H1 (cell line): ENCODE data around the gene SOCS4. TPM values are rescaled to one million over a fixed set of nuclear protein-coding genes. Genes with fewer than 3 reads are reported as not detected.

Source experiments
- CTCF ChIA-PET: fragments of 300-600 bp; sonication (Branson Sonifier 250); formaldehyde crosslinking; loops from one replicate; lab custom pipeline; 2021; ENCODE audit not compliant: partially characterized antibody; lab: Charles Lee
- POLR2A ChIA-PET: fragments of 300-600 bp; sonication (Branson Sonifier 250); formaldehyde crosslinking; loops from one replicate; lab custom pipeline; 2021; ENCODE audit warnings: inconsistent platforms; ENCODE audit not compliant: partially characterized antibody; lab: Charles Lee
- DNase-seq, 2 experiments: peaks; one replicate each; pipeline versions ENCODE4 v3.0.0 to v3.0.0-alpha.2; 2010 to 2022; ENCODE audit warnings: low spot score in 2 of 2, low read depth in 1 of 2, mixed read lengths in 1 of 2
- FAIRE-seq: peaks from 2 replicates; lab custom pipeline; 2011; peaks lifted over from hg19 to GRCh38; lab: Jason Lieb, UNC
- H2AFZ ChIP-seq: 2 replicates; pipeline ENCODE4 v1.8.1; 2012; ENCODE audit warnings: low read length, inconsistent platforms
- H2AK5ac ChIP-seq: 2 replicates; pipeline ENCODE4 v1.6.1; 2013; ENCODE audit warnings: low read depth, low read length
- H2BK120ac ChIP-seq: replicated peaks from 2 replicates; pipeline ENCODE3; 2013; ENCODE audit warnings: low read depth, low read length, inconsistent platforms
- H2BK12ac ChIP-seq: 2 replicates; pipeline ENCODE4 v1.6.1; 2013; ENCODE audit warnings: low read depth, low read length
- H2BK15ac ChIP-seq: 2 replicates; pipeline ENCODE4 v1.6.1; 2013; ENCODE audit warnings: low read length
- H2BK20ac ChIP-seq: 2 replicates; pipeline ENCODE4 v1.6.1; 2013; ENCODE audit warnings: low read length
- H2BK5ac ChIP-seq: 2 replicates; pipeline ENCODE4 v1.6.1; 2013; ENCODE audit warnings: low read depth, low read length
- H3K14ac ChIP-seq: 2 replicates; pipeline ENCODE4 v1.6.1; 2013; ENCODE audit warnings: inconsistent platforms; ENCODE audit not compliant: insufficient read length
- H3K18ac ChIP-seq: 2 replicates; pipeline ENCODE4 v1.6.1; 2013; ENCODE audit warnings: low read length; ENCODE audit errors: extremely low read depth
- H3K23ac ChIP-seq: 2 replicates; pipeline ENCODE4 v1.6.1; 2013; ENCODE audit warnings: inconsistent platforms; ENCODE audit not compliant: insufficient read length
- H3K23me2 ChIP-seq: 2 replicates; pipeline ENCODE4 v1.6.1; 2013; ENCODE audit warnings: low read depth, low read length
- H3K27ac ChIP-seq: 2 replicates; pipeline ENCODE4 v1.6.1; 2011; ENCODE audit warnings: low read depth, low read length, inconsistent platforms
- H3K27me3 ChIP-seq, 4 experiments: replicated peaks in 1 of 4; 1 replicate in 1 of 4; 2 replicates in 3 of 4; pipeline versions ENCODE4 v1.6.1 to v1.8.1; 2011 to 2013; ENCODE audit warnings: low read length in 3 of 4, mild to moderate bottlenecking in 3 of 4, inconsistent platforms in 2 of 4, mixed read lengths in 2 of 4, moderate library complexity in 1 of 4; ENCODE audit not compliant: control insufficient read depth in 3 of 4, insufficient read depth in 3 of 4; ENCODE audit errors: extremely low read depth in 1 of 4
- H3K36me3 ChIP-seq, 4 experiments: 2 replicates each; pipeline versions ENCODE4 v1.6.1 to v1.8.1; 2011 to 2013; ENCODE audit warnings: mild to moderate bottlenecking in 4 of 4, low read length in 3 of 4, moderate library complexity in 2 of 4, control low read depth in 1 of 4, inconsistent platforms in 1 of 4; ENCODE audit not compliant: insufficient read depth in 4 of 4, control insufficient read depth in 2 of 4
- H3K4ac ChIP-seq: replicated peaks from 2 replicates; pipeline ENCODE3; 2013; ENCODE audit warnings: low read length, low read depth, mixed read lengths, inconsistent platforms; ENCODE audit not compliant: insufficient read length
- H3K4me1 ChIP-seq, 4 experiments: replicated peaks in 1 of 4; 1 replicate in 1 of 4; 2 replicates in 3 of 4; pipeline versions ENCODE4 v1.6.1 to v1.8.1; 2011 to 2013; ENCODE audit warnings: low read length in 3 of 4, inconsistent platforms in 2 of 4, mixed read lengths in 1 of 4; ENCODE audit not compliant: insufficient read depth in 4 of 4, control insufficient read depth in 3 of 4
- H3K4me2 ChIP-seq, 2 experiments: 2 replicates each; pipeline versions ENCODE4 v1.6.1 to v1.8.1; 2011 to 2013; ENCODE audit warnings: low read depth in 2 of 2, low read length in 2 of 2, control low read depth in 1 of 2, inconsistent platforms in 1 of 2, mild to moderate bottlenecking in 1 of 2; ENCODE audit not compliant: insufficient read depth in 1 of 2
- H3K4me3 ChIP-seq, 4 experiments: fragments of 200-600, 300-600 bp in 1 of 4; sonication (generic), shearing (Covaris generic), sonication (Bioruptor Twin) in 1 of 4; 2 replicates each; pipeline versions ENCODE4 v1.5.1 to v1.8.1; 2011 to 2016; ENCODE audit warnings: low read length in 4 of 4, low read depth in 3 of 4, control low read depth in 2 of 4, inconsistent platforms in 2 of 4, mild to moderate bottlenecking in 2 of 4, mixed read lengths in 1 of 4, moderate library complexity in 1 of 4; ENCODE audit not compliant: insufficient read depth in 2 of 4; ENCODE audit errors: extremely low read depth in 1 of 4
- H3K56ac ChIP-seq: replicated peaks from 2 replicates; pipeline ENCODE3; 2013; ENCODE audit warnings: low read depth, mild to moderate bottlenecking, mixed read lengths, low read length, inconsistent platforms; ENCODE audit not compliant: insufficient read length
- H3K79me1 ChIP-seq: 2 replicates; pipeline ENCODE4 v1.6.1; 2013; ENCODE audit warnings: low read depth, low read length, control low read depth
- H3K79me2 ChIP-seq, 2 experiments: 2 replicates each; pipeline versions ENCODE4 v1.6.1 to v1.8.1; 2012 to 2013; ENCODE audit warnings: low read length in 2 of 2, mild to moderate bottlenecking in 2 of 2, inconsistent platforms in 1 of 2; ENCODE audit not compliant: insufficient read depth in 2 of 2, control insufficient read depth in 1 of 2
- H3K9ac ChIP-seq, 4 experiments: replicated peaks in 1 of 4; 1 replicate in 1 of 4; 2 replicates in 3 of 4; pipeline versions ENCODE4 v1.6.1 to v1.8.1; 2011 to 2013; ENCODE audit warnings: low read depth in 3 of 4, low read length in 3 of 4, control low read depth in 2 of 4, mild to moderate bottlenecking in 2 of 4, moderate library complexity in 2 of 4, inconsistent platforms in 1 of 4; ENCODE audit errors: extremely low read depth in 1 of 4
- H3K9me3 ChIP-seq, 2 experiments: 2 replicates each; pipeline versions ENCODE4 v1.6.1 to v1.8.1; 2012 to 2013; ENCODE audit warnings: mild to moderate bottlenecking in 2 of 2, moderate library complexity in 2 of 2, control low read depth in 1 of 2, inconsistent platforms in 1 of 2, low read depth in 1 of 2, low read length in 1 of 2, mixed read lengths in 1 of 2; ENCODE audit not compliant: insufficient read depth in 2 of 2
- H4K20me1 ChIP-seq, 2 experiments: replicated peaks in 1 of 2; 2 replicates each; pipeline versions ENCODE3 to v1.8.1; 2011 to 2013; ENCODE audit warnings: inconsistent platforms in 2 of 2, low read length in 2 of 2, mild to moderate bottlenecking in 1 of 2; ENCODE audit not compliant: insufficient read depth in 2 of 2, control insufficient read depth in 1 of 2
- H4K5ac ChIP-seq: 2 replicates; pipeline ENCODE4 v1.6.1; 2013; ENCODE audit warnings: low read length, low read depth, mixed read lengths, inconsistent platforms; ENCODE audit not compliant: insufficient read length
- H4K8ac ChIP-seq: 2 replicates; pipeline ENCODE4 v1.8.0; 2013; ENCODE audit warnings: mild to moderate bottlenecking, moderate library complexity, low read length, inconsistent platforms; ENCODE audit not compliant: insufficient read depth; ENCODE audit errors: extremely low read depth
- H4K91ac ChIP-seq: replicated peaks from 2 replicates; pipeline ENCODE3; 2013; ENCODE audit warnings: low read length, mixed read lengths, inconsistent platforms; ENCODE audit not compliant: insufficient read length
- CHD2 ChIP-seq: IDR thresholded peaks from 2 replicates; pipeline ENCODE4 v1.6.1; 2012; ENCODE audit warnings: low read length, improper control_type of control experiment
- CREB1 ChIP-seq: IDR thresholded peaks from 2 replicates; pipeline ENCODE4 v1.6.1; 2012; ENCODE audit warnings: inconsistent platforms
- KDM4A ChIP-seq: IDR thresholded peaks from one replicate; pipeline ENCODE4 v1.7.1; 2012; ENCODE audit warnings: low read depth, mild to moderate bottlenecking, moderate library complexity, low read length, inconsistent platforms; ENCODE audit not compliant: severe bottlenecking
- KDM5A ChIP-seq: fragments of 200-600 bp; IDR thresholded peaks from 2 replicates; pipeline ENCODE4 v1.7.1; 2012; ENCODE audit warnings: mild to moderate bottlenecking, low read length, inconsistent platforms, mixed read lengths
- POLR2A ChIP-seq, 2 experiments: IDR thresholded peaks; 1 replicate in 1 of 2; 2 replicates in 1 of 2; pipeline ENCODE4 v1.6.1; 2011; ENCODE audit warnings: low read depth in 2 of 2, low read length in 2 of 2, mild to moderate bottlenecking in 2 of 2; ENCODE audit errors: control extremely low read depth in 1 of 2
- TBP ChIP-seq: IDR thresholded peaks from 2 replicates; pipeline ENCODE4 v1.6.1; 2011; ENCODE audit warnings: low read depth, low read length, improper control_type of control experiment
- WGBS, 2 experiments: shearing (Covaris generic) in 1 of 2; methylation state at CpG; one replicate each; pipeline versions ENCODE4 v1.1.6 to v1.1.7; 2013 to 2015; ENCODE audit warnings: low lambda C conversion rate in 2 of 2, mixed read lengths in 2 of 2, inconsistent platforms in 1 of 2, low coverage in 1 of 2, missing lambda C conversion rate in 1 of 2; ENCODE audit not compliant: insufficient replicate concordance in 2 of 2, insufficient coverage in 1 of 2, insufficient read length in 1 of 2; ENCODE audit errors: extremely low coverage in 1 of 2, missing lambda C conversion rate in 1 of 2; 5-methylcytosine and 5-hydroxymethylcytosine counted together
- polyA plus RNA-seq, 7 experiments: library from polyadenylated mRNA; depleted of rRNA in 3 of 7; stranded (reverse) in 5 of 7; unstranded in 2 of 7; fragments of >200 nt in 5 of 7; fragments of 200-250 nt in 2 of 7; gene quantifications; 1 replicate in 5 of 7; 2 replicates in 1 of 7; 4 replicates in 1 of 7; pipeline versions ENCODE4 v1.2.1 to v1.2.3, GENCODE V29; 2011 to 2013; ENCODE audit warnings: missing spikeins in 2 of 7, mixed read lengths in 2 of 7
- total RNA-seq: library from RNA; stranded (reverse); fragmentation: NEBNext Ultra II Directional; extraction: Animal tissue kit (Norgen Biotek cat#: 25700); gene quantifications from 2 replicates; pipeline ENCODE4 v1.2.1, GENCODE V29; 2021
- TF ChIP-seq, protein P1 (sequence below), 3 experiments: IDR thresholded peaks; 1 replicate in 2 of 3; 2 replicates in 1 of 3; pipeline versions ENCODE4 v1.5.1 to v1.6.1; 2011; ENCODE audit warnings: low read length in 3 of 3, mild to moderate bottlenecking in 3 of 3, inconsistent platforms in 2 of 3, low read depth in 1 of 3, moderate library complexity in 1 of 3; ENCODE audit not compliant: insufficient read depth in 1 of 3; ENCODE audit errors: control extremely low read depth in 1 of 3

The SOCS4 gene
- total and polyA plus RNA-seq, 2 of the 8 experiments (the other 6 are each of a cell fraction or from before 2014, with no cell fraction given): 5.5 to 31.5 TPM

DNA sequence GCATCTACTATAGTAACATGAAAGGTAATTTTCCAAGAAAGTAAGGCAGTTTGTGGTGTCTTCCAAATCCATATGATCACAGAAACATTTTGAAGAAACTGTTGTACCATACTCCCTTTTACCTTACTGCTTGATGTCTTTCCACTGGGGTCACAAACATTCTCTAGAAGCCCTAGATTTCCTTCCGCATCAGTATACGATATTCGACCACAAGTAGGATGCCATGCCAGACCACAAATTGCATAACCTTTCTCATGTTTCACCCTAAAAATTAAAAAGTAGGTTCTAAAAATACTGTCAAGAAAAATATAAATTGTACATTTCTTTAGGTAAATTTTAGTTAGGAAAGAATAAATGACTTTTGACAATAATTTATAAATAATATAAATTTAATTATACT is 26.7 kb upstream of the SOCS4 start:
- no peak overlapping the region for H2BK20ac ChIP-seq
- POLR2A ChIA-PET: interaction anchor here (3.8 kb wide), 1 partner anchor 16 kb away, joined by 11 read pairs; no protein-coding TSS in a partner anchor

More for the DNA sequence above, 26.7 kb upstream of the SOCS4 start:
- Histone ChIP-seq H3K18ac (no peak overlapping the region), H3K4me3 (no peak overlapping the region), H3K9me3 (no peaks in the 10 kb centered on the region), H3K56ac (no peak overlapping the region), H4K20me1 (no peaks in the 10 kb centered on the region), H3K4me2 (no peak overlapping the region), H3K9ac (no peak overlapping the region), H3K23ac (no peak overlapping the region), H2BK15ac (no peak overlapping the region), H2AK5ac (no peak overlapping the region), H2AFZ (no peak overlapping the region), H3K4ac (no peak overlapping the region), H3K79me2 (no peaks in the 10 kb centered on the region), H4K91ac (no peak overlapping the region), H3K27ac (no peak overlapping the region), H3K36me3 (peaks cover 12 to 90% (median 48%) of the 10 kb centered on the region in 4 experiments; a peak in 7 of 8 replicates), H3K14ac (no peak overlapping the region), H4K5ac (no peak overlapping the region), H2BK120ac (no peak overlapping the region), H2BK5ac (no peak overlapping the region), H2BK12ac (no peak overlapping the region), H3K4me1 (no peaks in the 10 kb centered on the region), H3K23me2 (no peaks in the 10 kb centered on the region), H4K8ac (no peak overlapping the region), H3K79me1 (no peaks in the 10 kb centered on the region), H3K27me3 (no peaks in the 10 kb centered on the region)
- 94% methylated on average over 3 of the region's 3 CpGs; no CpG with 5 or more reads in 1 of the 2 experiments for WGBS, 2 experiments
- TF ChIP-seq POLR2A (IDR thresholded peaks at IDR 0.05; ENCODE audit: control extremely low read depth in 1 of 2, low read depth in 2 of 2, low read length in 2 of 2) (no peak), KDM5A (no peak), CHD2 (no peak), CREB1 (no peak), KDM4A (no peak), TBP (no peak)
- TF ChIP-seq, protein P1, sequence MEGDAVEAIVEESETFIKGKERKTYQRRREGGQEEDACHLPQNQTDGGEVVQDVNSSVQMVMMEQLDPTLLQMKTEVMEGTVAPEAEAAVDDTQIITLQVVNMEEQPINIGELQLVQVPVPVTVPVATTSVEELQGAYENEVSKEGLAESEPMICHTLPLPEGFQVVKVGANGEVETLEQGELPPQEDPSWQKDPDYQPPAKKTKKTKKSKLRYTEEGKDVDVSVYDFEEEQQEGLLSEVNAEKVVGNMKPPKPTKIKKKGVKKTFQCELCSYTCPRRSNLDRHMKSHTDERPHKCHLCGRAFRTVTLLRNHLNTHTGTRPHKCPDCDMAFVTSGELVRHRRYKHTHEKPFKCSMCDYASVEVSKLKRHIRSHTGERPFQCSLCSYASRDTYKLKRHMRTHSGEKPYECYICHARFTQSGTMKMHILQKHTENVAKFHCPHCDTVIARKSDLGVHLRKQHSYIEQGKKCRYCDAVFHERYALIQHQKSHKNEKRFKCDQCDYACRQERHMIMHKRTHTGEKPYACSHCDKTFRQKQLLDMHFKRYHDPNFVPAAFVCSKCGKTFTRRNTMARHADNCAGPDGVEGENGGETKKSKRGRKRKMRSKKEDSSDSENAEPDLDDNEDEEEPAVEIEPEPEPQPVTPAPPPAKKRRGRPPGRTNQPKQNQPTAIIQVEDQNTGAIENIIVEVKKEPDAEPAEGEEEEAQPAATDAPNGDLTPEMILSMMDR (IDR thresholded peaks at IDR 0.05; ENCODE audit: control extremely low read depth in 1 of 3, insufficient read depth in 1 of 3, low read depth in 1 of 3, low read length in 3 of 3): no peak
- CTCF ChIA-PET: no interaction called here
- DNase-seq (no peak), FAIRE-seq (no peak)
